ENCODE measurements around the gene S1PR4.

Gene S1PR4

DNA sequence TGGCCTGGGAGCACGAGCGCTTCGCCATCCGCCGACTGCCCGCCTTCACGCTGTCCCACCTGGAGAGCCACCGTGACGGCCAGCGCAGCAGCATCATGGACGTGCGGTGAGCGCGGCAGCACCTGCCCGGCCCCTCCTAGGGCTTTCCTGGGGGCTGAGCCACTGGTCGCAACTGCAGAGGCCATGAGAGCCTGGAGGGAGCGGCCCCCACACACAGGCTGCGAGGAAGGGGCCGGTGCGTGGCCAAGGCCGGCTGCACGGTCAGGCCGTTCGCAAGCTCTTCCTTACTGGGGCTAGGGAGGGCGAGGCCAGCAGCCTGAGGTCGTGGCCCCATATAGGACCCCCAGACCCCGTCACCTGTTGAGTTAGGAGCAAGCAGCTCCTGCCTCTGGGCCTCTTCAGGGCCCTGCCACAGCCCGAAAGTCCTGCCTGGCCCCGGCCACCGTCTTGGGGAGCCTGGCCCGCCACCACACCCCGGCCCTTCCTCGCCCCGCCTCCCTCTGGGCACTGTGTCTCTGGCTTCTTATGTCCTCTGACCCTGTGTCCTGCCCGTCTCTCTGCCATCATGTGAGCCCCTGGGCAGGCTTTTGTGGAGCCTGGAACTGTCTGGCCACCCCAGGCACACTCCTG lies 26.2 kb downstream of the S1PR4 start:
- H3K36me3 ChIP-seq (ENCODE audit: control insufficient read depth in 2 of 2, insufficient read depth in 2 of 2, low read length in 2 of 2) = peaks cover 26 to 34% of the 10 kb centered on the region in 2 donors
- H3K4me3 ChIP-seq (ENCODE audit: low read length in 2 of 2) = no peak overlapping the region

DNA sequence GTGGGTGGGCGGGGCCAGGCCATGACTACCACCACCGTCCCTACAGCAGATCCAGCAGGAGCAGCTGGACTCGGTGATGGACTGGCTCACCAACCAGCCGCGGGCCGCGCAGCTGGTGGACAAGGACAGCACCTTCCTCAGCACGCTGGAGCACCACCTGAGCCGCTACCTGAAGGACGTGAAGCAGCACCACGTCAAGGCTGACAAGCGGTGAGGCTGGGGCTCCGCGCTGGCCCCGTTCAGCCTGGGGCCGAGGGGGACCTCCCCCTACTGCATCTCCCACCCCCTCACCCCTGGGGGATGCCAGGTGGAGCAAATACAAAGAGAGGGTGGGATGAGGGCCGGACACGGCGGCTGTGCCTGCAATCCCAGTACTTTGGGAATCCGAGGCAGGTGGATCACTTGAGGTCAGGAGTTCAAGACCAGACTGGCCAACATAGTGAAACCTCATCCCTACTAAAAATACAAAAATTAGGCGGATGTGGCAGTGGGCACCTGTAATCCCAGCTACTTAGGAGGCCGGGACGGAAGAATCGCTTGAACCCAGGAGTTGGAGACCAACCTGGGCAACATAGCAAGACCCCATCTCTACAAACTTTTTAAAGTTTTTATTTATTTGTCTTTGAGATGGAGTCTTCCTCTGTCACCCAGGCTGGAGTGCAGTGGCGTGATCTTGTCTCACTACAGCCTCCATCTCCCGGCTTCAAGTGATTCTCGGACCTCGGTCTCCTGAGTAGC lies 27.8 kb downstream of the S1PR4 start:
- Histone ChIP-seq H3K27ac (ENCODE audit: low read depth in 2 of 2, low read length in 2 of 2) (no peak overlapping the region), H3K4me1 (ENCODE audit: control insufficient read depth in 2 of 2, insufficient read depth in 2 of 2, low read length in 2 of 2) (no peaks in the 10 kb centered on the region), H3K9ac (ENCODE audit: low read depth in 1 of 2, low read length in 2 of 2) (no peak overlapping the region), H3K9me3 (ENCODE audit: control insufficient read depth in 2 of 2, low read length in 2 of 2) (no peaks in the 10 kb centered on the region), H3K27me3 (ENCODE audit: control insufficient read depth in 2 of 2, insufficient read depth in 2 of 2, low read length in 2 of 2) (no peaks in the 10 kb centered on the region), H3K4me3 (ENCODE audit: low read length in 2 of 2) (no peak overlapping the region), H3K36me3 (ENCODE audit: control insufficient read depth in 2 of 2, insufficient read depth in 2 of 2, low read length in 2 of 2) (peaks cover 26 to 30% of the 10 kb centered on the region in 2 donors)

More for the DNA sequence above, 26.2 kb downstream of the S1PR4 start:
- Histone ChIP-seq H3K27ac (ENCODE audit: low read depth in 2 of 2, low read length in 2 of 2) (no peak overlapping the region), H3K27me3 (ENCODE audit: control insufficient read depth in 2 of 2, insufficient read depth in 2 of 2, low read length in 2 of 2) (no peaks in the 10 kb centered on the region), H3K9ac (ENCODE audit: low read depth in 1 of 2, low read length in 2 of 2) (no peak overlapping the region), H3K4me1 (ENCODE audit: control insufficient read depth in 2 of 2, insufficient read depth in 2 of 2, low read length in 2 of 2) (no peaks in the 10 kb centered on the region), H3K9me3 (ENCODE audit: control insufficient read depth in 2 of 2, low read length in 2 of 2) (no peaks in the 10 kb centered on the region)

GRCh38 chr19:3207461-3208242 lies 29.1 kb downstream of the S1PR4 start:
- H3K27ac ChIP-seq (ENCODE audit: low read depth in 2 of 2, low read length in 2 of 2) = no peak overlapping the region
- no peak overlapping the region for H3K4me3 ChIP-seq (ENCODE audit: low read length in 2 of 2)
- H3K9ac ChIP-seq (ENCODE audit: low read depth in 1 of 2, low read length in 2 of 2) = no peak overlapping the region
- peaks cover 22 to 28% of the 10 kb centered on the region in 2 donors for H3K36me3 ChIP-seq (ENCODE audit: control insufficient read depth in 2 of 2, insufficient read depth in 2 of 2, low read length in 2 of 2)
- no peaks in the 10 kb centered on the region for H3K27me3 ChIP-seq (ENCODE audit: control insufficient read depth in 2 of 2, insufficient read depth in 2 of 2, low read length in 2 of 2)
- no peaks in the 10 kb centered on the region for H3K9me3 ChIP-seq (ENCODE audit: control insufficient read depth in 2 of 2, low read length in 2 of 2)
- H3K4me1 ChIP-seq (ENCODE audit: control insufficient read depth in 2 of 2, insufficient read depth in 2 of 2, low read length in 2 of 2) = no peaks in the 10 kb centered on the region

- Histone ChIP-seq H3K4me1 (ENCODE audit: control insufficient read depth in 2 of 2, insufficient read depth in 2 of 2, low read length in 2 of 2) (no peaks in the 10 kb centered on the region), H3K9ac (ENCODE audit: low read depth in 1 of 2, low read length in 2 of 2) (no peak overlapping the region), H3K27ac (ENCODE audit: low read depth in 2 of 2, low read length in 2 of 2) (no peak overlapping the region), H3K4me3 (ENCODE audit: low read length in 2 of 2) (no peak overlapping the region), H3K27me3 (ENCODE audit: control insufficient read depth in 2 of 2, insufficient read depth in 2 of 2, low read length in 2 of 2) (no peaks in the 10 kb centered on the region), H3K36me3 (ENCODE audit: control insufficient read depth in 2 of 2, insufficient read depth in 2 of 2, low read length in 2 of 2) (peaks cover 22 to 28% of the 10 kb centered on the region in 2 donors), H3K9me3 (ENCODE audit: control insufficient read depth in 2 of 2, low read length in 2 of 2) (no peaks in the 10 kb centered on the region)
These were observed 30.0 kb downstream of the S1PR4 start for GRCh38 chr19:3208317-3209207.

DNA sequence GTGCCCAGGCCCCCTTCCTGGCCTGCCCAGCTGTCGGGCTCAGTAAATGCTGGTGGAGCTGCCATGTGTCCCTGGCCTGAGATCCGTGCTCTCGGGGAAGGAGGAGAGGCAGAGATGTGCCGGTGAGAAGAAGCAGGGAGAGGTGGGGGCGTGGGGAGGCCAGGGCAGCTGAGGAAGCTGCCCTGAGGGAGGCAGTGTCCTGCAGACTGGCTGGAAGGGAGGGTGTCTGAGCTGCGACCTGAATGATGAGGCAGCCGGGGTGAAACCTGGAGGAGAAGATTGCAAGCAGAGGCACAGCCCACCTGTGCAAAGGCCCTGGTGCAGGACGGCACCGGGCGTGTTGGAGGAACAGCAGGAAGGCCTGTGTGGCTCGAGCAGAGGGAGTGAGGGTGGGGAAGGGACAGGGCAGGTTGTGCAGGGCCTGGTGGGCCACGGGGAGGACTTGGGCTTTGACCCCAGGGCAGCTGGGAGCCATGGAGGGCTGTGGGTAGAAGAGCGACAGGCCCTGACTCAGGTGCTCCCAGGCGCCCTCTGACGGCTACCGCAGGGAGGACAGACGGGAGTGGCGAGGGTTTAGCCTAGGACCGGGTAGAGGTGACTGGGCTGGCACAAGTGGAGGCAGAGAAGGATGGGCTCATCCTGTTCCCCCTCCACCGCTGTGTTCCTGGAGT lies 31.9 kb downstream of the S1PR4 start:
- Histone ChIP-seq H3K27me3 (ENCODE audit: control insufficient read depth in 2 of 2, insufficient read depth in 2 of 2, low read length in 2 of 2) (no peaks in the 10 kb centered on the region), H3K4me3 (ENCODE audit: low read length in 2 of 2) (no peak overlapping the region), H3K27ac (ENCODE audit: low read depth in 2 of 2, low read length in 2 of 2) (no peak overlapping the region), H3K4me1 (ENCODE audit: control insufficient read depth in 2 of 2, insufficient read depth in 2 of 2, low read length in 2 of 2) (no peaks in the 10 kb centered on the region), H3K36me3 (ENCODE audit: control insufficient read depth in 2 of 2, insufficient read depth in 2 of 2, low read length in 2 of 2) (peaks cover 18 to 20% of the 10 kb centered on the region in 2 donors), H3K9me3 (ENCODE audit: control insufficient read depth in 2 of 2, low read length in 2 of 2) (no peaks in the 10 kb centered on the region), H3K9ac (ENCODE audit: low read depth in 1 of 2, low read length in 2 of 2) (no peak overlapping the region)

DNA sequence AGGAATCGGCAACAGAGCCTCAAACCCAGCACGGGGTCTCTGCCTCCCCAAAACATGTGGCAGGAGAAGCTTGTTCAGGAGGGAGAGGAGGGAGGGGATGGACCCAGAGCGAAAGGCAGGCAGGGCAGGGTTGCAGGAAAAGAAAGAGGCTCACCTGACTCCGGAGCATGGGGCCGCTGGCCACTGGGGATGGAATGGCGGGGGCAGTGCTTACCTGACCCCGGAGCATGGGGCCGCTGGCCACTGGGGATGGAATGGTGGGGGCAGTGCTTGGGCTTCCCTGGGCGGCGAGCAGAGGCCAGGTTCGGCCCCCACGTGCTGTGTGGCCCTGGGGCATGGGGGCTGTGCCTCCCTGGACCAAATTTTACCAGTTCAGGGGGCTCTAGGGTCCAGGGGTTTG lies 32.6 kb downstream of the S1PR4 start:
- Histone ChIP-seq H3K36me3 (ENCODE audit: control insufficient read depth in 2 of 2, insufficient read depth in 2 of 2, low read length in 2 of 2) (peaks cover 14 to 16% of the 10 kb centered on the region in 2 donors), H3K4me3 (ENCODE audit: low read length in 2 of 2) (no peak overlapping the region), H3K27me3 (ENCODE audit: control insufficient read depth in 2 of 2, insufficient read depth in 2 of 2, low read length in 2 of 2) (no peaks in the 10 kb centered on the region), H3K27ac (ENCODE audit: low read depth in 2 of 2, low read length in 2 of 2) (no peak overlapping the region), H3K9ac (ENCODE audit: low read depth in 1 of 2, low read length in 2 of 2) (no peak overlapping the region), H3K4me1 (ENCODE audit: control insufficient read depth in 2 of 2, insufficient read depth in 2 of 2, low read length in 2 of 2) (no peaks in the 10 kb centered on the region), H3K9me3 (ENCODE audit: control insufficient read depth in 2 of 2, low read length in 2 of 2) (no peaks in the 10 kb centered on the region)

- H3K27ac ChIP-seq (ENCODE audit: low read depth in 2 of 2, low read length in 2 of 2) = no peak overlapping the region
- no peaks in the 10 kb centered on the region for H3K27me3 ChIP-seq (ENCODE audit: control insufficient read depth in 2 of 2, insufficient read depth in 2 of 2, low read length in 2 of 2)
- H3K9me3 ChIP-seq (ENCODE audit: control insufficient read depth in 2 of 2, low read length in 2 of 2) = no peaks in the 10 kb centered on the region
- H3K4me3 ChIP-seq (ENCODE audit: low read length in 2 of 2) = no peak overlapping the region
- H3K4me1 ChIP-seq (ENCODE audit: control insufficient read depth in 2 of 2, insufficient read depth in 2 of 2, low read length in 2 of 2) = no peaks in the 10 kb centered on the region
- H3K36me3 ChIP-seq (ENCODE audit: control insufficient read depth in 2 of 2, insufficient read depth in 2 of 2, low read length in 2 of 2) = no peaks in the 10 kb centered on the region
- H3K9ac ChIP-seq (ENCODE audit: low read depth in 1 of 2, low read length in 2 of 2) = no peak overlapping the region
These were observed 34.6 kb downstream of the S1PR4 start for GRCh38 chr19:3213159-3213558.

- H3K27ac ChIP-seq (ENCODE audit: low read depth in 2 of 2, low read length in 2 of 2) = no peak overlapping the region
- no peak overlapping the region for H3K9ac ChIP-seq (ENCODE audit: low read depth in 1 of 2, low read length in 2 of 2)
- no peaks in the 10 kb centered on the region for H3K27me3 ChIP-seq (ENCODE audit: control insufficient read depth in 2 of 2, insufficient read depth in 2 of 2, low read length in 2 of 2)
- no peaks in the 10 kb centered on the region for H3K9me3 ChIP-seq (ENCODE audit: control insufficient read depth in 2 of 2, low read length in 2 of 2)
- H3K36me3 ChIP-seq (ENCODE audit: control insufficient read depth in 2 of 2, insufficient read depth in 2 of 2, low read length in 2 of 2) = no peaks in the 10 kb centered on the region
- no peaks in the 10 kb centered on the region for H3K4me1 ChIP-seq (ENCODE audit: control insufficient read depth in 2 of 2, insufficient read depth in 2 of 2, low read length in 2 of 2)
- no peak overlapping the region for H3K4me3 ChIP-seq (ENCODE audit: low read length in 2 of 2)
These were observed 38.3 kb downstream of the S1PR4 start for GRCh38 chr19:3216874-3217273.

GRCh38 chr19:3220576-3220975 lies 42.0 kb downstream of the S1PR4 start:
- no peaks in the 10 kb centered on the region for H3K36me3 ChIP-seq (ENCODE audit: control insufficient read depth in 2 of 2, insufficient read depth in 2 of 2, low read length in 2 of 2)
- peaks cover 0 to 5% of the 10 kb centered on the region in 2 donors for H3K27me3 ChIP-seq (ENCODE audit: control insufficient read depth in 2 of 2, insufficient read depth in 2 of 2, low read length in 2 of 2)
- H3K9ac ChIP-seq (ENCODE audit: low read depth in 1 of 2, low read length in 2 of 2) = no peak overlapping the region
- no peak overlapping the region for H3K4me3 ChIP-seq (ENCODE audit: low read length in 2 of 2)
- H3K4me1 ChIP-seq (ENCODE audit: control insufficient read depth in 2 of 2, insufficient read depth in 2 of 2, low read length in 2 of 2) = no peaks in the 10 kb centered on the region
- H3K27ac ChIP-seq (ENCODE audit: low read depth in 2 of 2, low read length in 2 of 2) = no peak overlapping the region
- H3K9me3 ChIP-seq (ENCODE audit: control insufficient read depth in 2 of 2, low read length in 2 of 2) = no peaks in the 10 kb centered on the region

Measured in mucosa of rectum (tissue), 2 donors.